GM10248 (cell line): ENCODE measurements around the gene RGP1.

Experiments used
- CTCF ChIA-PET: fragments of 300-600 bp; sonication (Branson Sonifier 250); formaldehyde crosslinking; extraction: SDS; loops from one replicate; lab custom pipeline; 2021; ENCODE audit warnings: antibody characterized with exemption; lab: Yijun Ruan, JAX
- POLR2A ChIA-PET: fragments of 350-650 bp; sonication (Branson Sonifier 250); formaldehyde crosslinking; extraction: SDS; loops from one replicate; lab custom pipeline; 2020; ENCODE audit warnings: antibody characterized with exemption; lab: Yijun Ruan, JAX
- DNase-seq: peaks from one replicate; pipeline ENCODE4 v3.0.0; 2012; ENCODE audit errors: extremely low spot score
- TF ChIP-seq, protein P1 (sequence below): IDR thresholded peaks from 2 replicates; pipeline ENCODE4 v1.5.1; 2012; ENCODE audit warnings: mild to moderate bottlenecking, low read depth; ENCODE audit errors: extremely low read depth, missing control alignments, control extremely low read depth

RGP1 gene

DNA sequence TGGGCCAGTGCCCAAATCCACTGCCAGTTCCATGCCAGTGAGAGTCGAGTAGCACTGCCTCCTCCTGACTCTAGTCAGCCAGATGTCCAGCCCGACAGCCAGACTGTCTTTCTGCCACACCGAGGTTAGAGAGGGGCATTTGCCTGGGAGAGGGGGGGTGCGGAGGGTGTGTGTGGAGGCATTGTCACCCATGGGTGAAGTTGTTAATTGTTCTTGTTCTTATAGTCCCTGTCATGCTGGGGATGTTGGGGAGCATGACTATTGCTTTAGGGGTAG is 1.1 kb downstream of the RGP1 start:
- ChIA-PET POLR2A (no interaction called here), CTCF (interaction anchor here (0.8 to 13.3 kb wide), 10 partner anchors 8 to 145 kb away, joined by 3 to 134 read pairs (median 4); partner anchors contain the start of genes CCDC107, CREB3, HINT2 and RMRP)
- TF ChIP-seq, protein P1, sequence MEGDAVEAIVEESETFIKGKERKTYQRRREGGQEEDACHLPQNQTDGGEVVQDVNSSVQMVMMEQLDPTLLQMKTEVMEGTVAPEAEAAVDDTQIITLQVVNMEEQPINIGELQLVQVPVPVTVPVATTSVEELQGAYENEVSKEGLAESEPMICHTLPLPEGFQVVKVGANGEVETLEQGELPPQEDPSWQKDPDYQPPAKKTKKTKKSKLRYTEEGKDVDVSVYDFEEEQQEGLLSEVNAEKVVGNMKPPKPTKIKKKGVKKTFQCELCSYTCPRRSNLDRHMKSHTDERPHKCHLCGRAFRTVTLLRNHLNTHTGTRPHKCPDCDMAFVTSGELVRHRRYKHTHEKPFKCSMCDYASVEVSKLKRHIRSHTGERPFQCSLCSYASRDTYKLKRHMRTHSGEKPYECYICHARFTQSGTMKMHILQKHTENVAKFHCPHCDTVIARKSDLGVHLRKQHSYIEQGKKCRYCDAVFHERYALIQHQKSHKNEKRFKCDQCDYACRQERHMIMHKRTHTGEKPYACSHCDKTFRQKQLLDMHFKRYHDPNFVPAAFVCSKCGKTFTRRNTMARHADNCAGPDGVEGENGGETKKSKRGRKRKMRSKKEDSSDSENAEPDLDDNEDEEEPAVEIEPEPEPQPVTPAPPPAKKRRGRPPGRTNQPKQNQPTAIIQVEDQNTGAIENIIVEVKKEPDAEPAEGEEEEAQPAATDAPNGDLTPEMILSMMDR: no peak
- DNase-seq: no peak

DNA sequence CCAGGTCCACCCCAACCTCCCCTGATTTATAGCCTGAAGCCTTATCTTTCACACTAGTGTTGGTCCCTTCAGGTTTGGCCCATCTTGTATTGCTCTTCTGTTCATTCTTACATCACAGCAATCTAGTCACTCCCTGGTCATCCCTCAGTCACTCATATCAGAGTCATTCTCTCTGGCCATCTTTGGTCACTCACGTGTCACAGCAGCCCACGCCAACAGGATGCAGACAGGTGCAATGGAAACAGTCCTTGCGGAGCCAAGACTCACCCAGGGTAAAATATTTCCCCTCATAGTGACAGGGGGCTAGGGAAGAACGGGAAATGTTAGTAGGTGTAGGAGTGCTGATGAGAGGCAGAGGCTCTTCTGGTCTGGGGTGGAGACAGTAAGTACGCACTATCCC is 4.4 kb downstream of the RGP1 start:
- CTCF ChIA-PET: interaction anchor here (1.6 to 4.7 kb wide), 4 partner anchors 17 to 95 kb away, joined by 5 to 42 read pairs (median 17); partner anchors contain the start of genes CCDC107, NPR2 and RMRP
- DNase-seq: no peak
- POLR2A ChIA-PET: interaction anchor here (0.6 kb wide), 1 partner anchor 30 kb away, joined by 3 read pairs; no protein-coding TSS in a partner anchor
- TF ChIP-seq, protein P1: no peak

DNA sequence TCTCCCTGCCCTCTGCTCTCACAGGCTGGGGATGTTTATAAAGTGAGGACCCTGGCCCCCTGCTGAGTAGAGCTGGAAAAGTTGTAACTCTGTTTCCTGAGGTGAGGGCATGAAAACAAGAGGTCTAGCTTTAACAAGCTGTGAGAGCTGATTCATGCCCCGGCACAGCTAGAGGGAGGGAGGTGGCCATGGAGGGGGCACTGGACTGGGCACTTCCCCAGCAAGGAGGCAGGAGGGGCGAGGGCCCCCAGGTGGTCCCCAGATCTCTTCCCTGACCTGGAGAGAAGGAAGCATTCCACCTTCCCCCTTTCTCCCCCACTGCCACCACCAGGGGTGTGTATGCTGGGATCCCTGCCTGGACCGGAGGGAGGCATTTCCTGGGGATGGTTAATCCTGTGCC is 5.2 kb downstream of the RGP1 start, which contains the start of gene MSMP:
Gene MSMP (minus strand): TSS at position 13 of the 400 bp plus-strand sequence. CDS start 147 bp downstream, outside the sequence.
- CTCF ChIA-PET: interaction anchor here (1.0 to 4.7 kb wide), 7 partner anchors 16 to 96 kb away, joined by 3 to 42 read pairs (median 6); partner anchors contain the start of genes CCDC107, CREB3, NPR2 and RMRP
- POLR2A ChIA-PET: no interaction called here
- TF ChIP-seq, protein P1: no peak
- no peak for DNase-seq

DNA sequence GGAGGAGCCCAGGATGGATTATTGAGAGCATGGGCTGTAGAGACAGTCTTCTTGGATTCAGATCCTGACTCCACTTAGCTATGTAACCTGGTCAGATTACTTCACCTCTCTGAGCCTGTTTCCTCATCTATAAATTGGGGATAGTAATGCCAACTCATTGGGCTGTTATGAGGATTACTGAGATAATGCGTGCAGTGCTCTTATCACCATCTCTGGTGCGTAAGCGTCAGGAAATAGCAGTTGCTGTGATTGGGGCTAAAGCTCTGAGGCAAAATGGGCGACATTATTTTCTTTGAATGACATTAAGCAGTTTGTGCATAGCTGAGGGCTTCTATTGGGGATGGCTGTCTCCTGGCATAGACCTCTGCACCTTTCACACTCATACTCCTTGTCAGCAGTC is 6.0 kb downstream of the RGP1 start:
- ChIA-PET POLR2A (interaction anchor here (1.1 kb wide), 1 partner anchor 23 kb away, joined by 3 read pairs; the partner anchor contains the start of genes CREB3 and TLN1), CTCF (interaction anchor here (1.0 to 4.7 kb wide), 10 partner anchors 10 to 127 kb away, joined by 3 to 42 read pairs (median 6); partner anchors contain the start of genes CCDC107, CREB3, NPR2 and RMRP)
- DNase-seq: no peak
- TF ChIP-seq, protein P1: no peak

DNA sequence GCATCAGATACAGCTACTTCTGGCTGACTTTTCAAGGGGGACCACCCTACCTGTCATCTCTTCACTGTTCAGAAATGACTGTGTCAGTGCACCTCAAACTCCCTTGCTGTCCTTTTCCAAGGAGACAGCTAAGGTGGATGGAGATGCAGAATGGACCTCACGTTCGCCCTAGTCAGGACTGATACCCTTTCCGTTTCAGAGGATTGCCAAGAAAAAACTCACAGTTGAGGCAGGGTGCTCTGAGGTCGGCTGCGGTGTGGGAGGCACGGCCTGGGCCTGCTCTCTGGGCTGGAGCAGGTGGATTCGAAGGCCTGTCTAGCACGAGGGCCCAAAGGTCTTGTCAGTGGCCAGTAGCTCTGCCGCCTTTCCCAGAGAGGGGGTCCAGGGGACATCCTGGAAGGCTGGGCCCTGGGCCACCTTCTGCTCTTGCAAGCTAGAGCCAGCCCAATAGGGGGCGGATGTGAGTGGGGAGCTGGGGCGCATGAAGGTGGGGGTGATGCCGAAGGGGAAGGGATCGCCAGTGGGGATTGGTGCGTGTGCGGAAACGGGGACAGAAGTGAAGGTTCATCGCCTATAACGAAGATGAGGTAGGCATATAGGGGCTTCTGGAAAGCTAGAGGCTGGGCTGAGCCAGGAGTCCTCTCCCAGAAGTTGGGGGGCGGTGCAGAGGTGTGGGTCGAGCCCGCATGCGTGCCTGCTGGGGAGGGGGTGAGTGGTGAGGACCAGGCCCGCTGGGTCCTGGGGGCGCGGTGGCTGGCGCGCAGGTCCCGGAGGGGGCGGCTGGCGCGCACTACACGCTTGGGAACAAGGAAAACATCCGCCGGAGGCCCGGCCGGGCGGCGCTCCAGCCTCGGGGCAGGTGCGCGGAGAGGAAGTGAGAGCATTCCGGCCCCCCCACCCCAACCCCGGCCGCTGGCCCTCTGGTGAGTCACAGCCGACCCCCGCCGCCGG is 7.5 kb downstream of the RGP1 start:
- ChIA-PET POLR2A (interaction anchor here (0.6 to 1.4 kb wide), 3 partner anchors 20 to 502 kb away, joined by 4 read pairs; partner anchors contain the start of gene GNE), CTCF (interaction anchor here (0.8 to 4.7 kb wide), 24 partner anchors 8 to 126 kb away, joined by 3 to 42 read pairs (median 6); partner anchors contain the start of genes CCDC107, CREB3, HINT2 and RMRP)
- DNase-seq: peak; percentile 78
- TF ChIP-seq, protein P1: peak; percentile 84
